Measurements from ENCODE around the gene DTYMK.

Gene DTYMK

DNA sequence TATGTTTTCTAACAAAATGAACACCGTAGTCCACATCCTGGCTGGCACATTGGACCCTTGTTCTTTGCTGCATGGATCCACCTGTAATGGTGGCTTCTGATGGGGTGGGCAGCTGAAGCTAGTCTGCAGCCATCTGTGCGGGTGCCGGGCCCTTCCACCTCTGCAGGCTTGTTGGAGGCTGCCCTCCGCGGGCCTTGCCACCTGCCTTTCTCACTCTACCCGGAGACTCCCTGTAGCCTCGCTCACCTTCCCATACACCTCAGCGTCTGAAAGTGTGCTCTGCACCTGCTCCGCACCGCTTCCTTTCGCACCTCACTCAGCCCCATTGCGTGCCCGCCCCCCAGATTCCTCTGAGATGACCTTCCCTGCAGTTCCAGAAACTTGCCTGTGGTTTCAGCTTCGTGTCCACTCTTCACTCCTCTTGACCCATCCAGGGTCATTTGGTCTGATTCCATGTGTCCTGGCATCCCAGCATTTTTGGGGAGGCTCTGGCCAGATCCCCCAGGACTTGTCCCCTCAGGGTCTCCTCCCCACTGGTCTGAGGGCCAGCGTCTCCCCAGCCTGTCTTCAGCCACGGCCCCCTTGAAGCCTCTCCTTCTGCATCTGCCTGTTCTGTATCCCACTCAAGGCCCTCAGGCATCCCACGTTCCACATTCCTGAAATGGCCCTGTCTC lies 31.0 kb downstream of the DTYMK start:
- Histone ChIP-seq H3K4me1 (ENCODE audit: control insufficient read depth, insufficient read depth, low read length) (no peaks in the 10 kb centered on the region), H3K9me3 (ENCODE audit: control insufficient read depth, insufficient read depth, low read depth, low read length) (no peaks in the 10 kb centered on the region), H3K4me3 (ENCODE audit: low read depth, low read length) (no peak overlapping the region), H3K36me3 (ENCODE audit: control insufficient read depth in 2 of 2, insufficient read depth in 1 of 2, low read length in 2 of 2) (peaks cover 0 to 91% of the 10 kb centered on the region in 2 experiments; a peak in 2 of 3 replicates), H3K27ac (ENCODE audit: extremely low read depth, low read depth, low read length) (no peak overlapping the region)
- no peak for TF ChIP-seq ZNF548 (tag by site-specific recombination; IDR thresholded peaks at IDR 0.05)
- POLR2A ChIA-PET, result no interaction called here
- CTCF ChIA-PET, result no interaction called here

- peaks cover 0 to 86% of the 10 kb centered on the region in 2 experiments; a peak in 2 of 3 replicates for H3K36me3 ChIP-seq (ENCODE audit: control insufficient read depth in 2 of 2, insufficient read depth in 1 of 2, low read length in 2 of 2)
- H3K4me1 ChIP-seq (ENCODE audit: control insufficient read depth, insufficient read depth, low read length), result no peaks in the 10 kb centered on the region
- no peak overlapping the region for H3K4me3 ChIP-seq (ENCODE audit: low read depth, low read length)
- CTCF ChIA-PET, result no interaction called here
- TF ChIP-seq EGR2 (tag by site-specific recombination; IDR thresholded peaks at IDR 0.05; ENCODE audit: low read depth), result peak; percentile 35; the same call in 1 of the 2 replicates
- no peak for TF ChIP-seq ZNF324 (tag by site-specific recombination; IDR thresholded peaks at IDR 0.05)
- H3K9me3 ChIP-seq (ENCODE audit: control insufficient read depth, insufficient read depth, low read depth, low read length), result no peaks in the 10 kb centered on the region
- H3K27ac ChIP-seq (ENCODE audit: extremely low read depth, low read depth, low read length), result no peak overlapping the region
- POLR2A ChIA-PET, result interaction anchor here (0.6 to 0.7 kb wide), 4 partner anchors 12 to 240 kb away, joined by 3 to 8 read pairs (median 4); no protein-coding TSS in a partner anchor
Measured at GRCh38 chr2:241654551-241654950, 32.1 kb downstream of the DTYMK start.

GRCh38 chr2:241653210-241653750 lies 33.3 kb downstream of the DTYMK start:
- Histone ChIP-seq H3K9me3 (ENCODE audit: control insufficient read depth, insufficient read depth, low read depth, low read length) (no peaks in the 10 kb centered on the region), H3K27ac (ENCODE audit: extremely low read depth, low read depth, low read length) (no peak overlapping the region), H3K36me3 (ENCODE audit: control insufficient read depth in 2 of 2, insufficient read depth in 1 of 2, low read length in 2 of 2) (peaks cover 0 to 74% of the 10 kb centered on the region in 2 experiments; a peak in 2 of 3 replicates), H3K4me3 (ENCODE audit: low read depth, low read length) (no peak overlapping the region), H3K4me1 (ENCODE audit: control insufficient read depth, insufficient read depth, low read length) (no peaks in the 10 kb centered on the region)
- ChIA-PET CTCF (interaction anchor here (0.9 kb wide), 1 partner anchor 12 kb away, joined by 4 read pairs; no protein-coding TSS in a partner anchor), POLR2A (no interaction called here)
- no peak for TF ChIP-seq ZNF670 (tag by site-specific recombination; IDR thresholded peaks at IDR 0.05; ENCODE audit: low read depth)
- TF ChIP-seq, protein P1, sequence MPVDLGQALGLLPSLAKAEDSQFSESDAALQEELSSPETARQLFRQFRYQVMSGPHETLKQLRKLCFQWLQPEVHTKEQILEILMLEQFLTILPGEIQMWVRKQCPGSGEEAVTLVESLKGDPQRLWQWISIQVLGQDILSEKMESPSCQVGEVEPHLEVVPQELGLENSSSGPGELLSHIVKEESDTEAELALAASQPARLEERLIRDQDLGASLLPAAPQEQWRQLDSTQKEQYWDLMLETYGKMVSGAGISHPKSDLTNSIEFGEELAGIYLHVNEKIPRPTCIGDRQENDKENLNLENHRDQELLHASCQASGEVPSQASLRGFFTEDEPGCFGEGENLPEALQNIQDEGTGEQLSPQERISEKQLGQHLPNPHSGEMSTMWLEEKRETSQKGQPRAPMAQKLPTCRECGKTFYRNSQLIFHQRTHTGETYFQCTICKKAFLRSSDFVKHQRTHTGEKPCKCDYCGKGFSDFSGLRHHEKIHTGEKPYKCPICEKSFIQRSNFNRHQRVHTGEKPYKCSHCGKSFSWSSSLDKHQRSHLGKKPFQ (tag by site-specific recombination; IDR thresholded peaks at IDR 0.05), result no peak
- no peak for TF ChIP-seq ZNF544 (tag by site-specific recombination; IDR thresholded peaks at IDR 0.05)
- no peak for TF ChIP-seq ZNF423 (tag by site-specific recombination; IDR thresholded peaks at IDR 0.05)
- TF ChIP-seq FEZF1 (tag by site-specific recombination; IDR thresholded peaks at IDR 0.05), result no peak
- TF ChIP-seq ZNF140 (tag by site-specific recombination; IDR thresholded peaks at IDR 0.05), result no peak
- TF ChIP-seq BCL11B (tag by site-specific recombination; IDR thresholded peaks at IDR 0.05; ENCODE audit: low read depth), result no peak
- TF ChIP-seq ZNF10 (tag by site-specific recombination; IDR thresholded peaks at IDR 0.05), result no peak
- no peak for TF ChIP-seq ZNF488 (tag by site-specific recombination; IDR thresholded peaks at IDR 0.05)
- no peak for TF ChIP-seq ZNF473 (tag by site-specific recombination; IDR thresholded peaks at IDR 0.05)
- TF ChIP-seq ZNF433 (tag by site-specific recombination; IDR thresholded peaks at IDR 0.05; ENCODE audit: low read depth), result no peak

- no peaks in the 10 kb centered on the region for H3K9me3 ChIP-seq (ENCODE audit: control insufficient read depth, insufficient read depth, low read depth, low read length)
- H3K4me3 ChIP-seq (ENCODE audit: low read depth, low read length), result no peak overlapping the region
- ChIA-PET POLR2A (no interaction called here), CTCF (interaction anchor here (0.9 kb wide), 1 partner anchor 12 kb away, joined by 4 read pairs; no protein-coding TSS in a partner anchor)
- no peak overlapping the region for H3K27ac ChIP-seq (ENCODE audit: extremely low read depth, low read depth, low read length)
- H3K36me3 ChIP-seq (ENCODE audit: control insufficient read depth in 2 of 2, insufficient read depth in 1 of 2, low read length in 2 of 2), result peaks cover 0 to 70% of the 10 kb centered on the region in 2 experiments; a peak in 2 of 3 replicates
- H3K4me1 ChIP-seq (ENCODE audit: control insufficient read depth, insufficient read depth, low read length), result no peaks in the 10 kb centered on the region
- TF ChIP-seq ZNF157 (tag by site-specific recombination; IDR thresholded peaks at IDR 0.05), result no peak
- TF ChIP-seq ZNF140 (tag by site-specific recombination; IDR thresholded peaks at IDR 0.05), result no peak
- no peak for TF ChIP-seq YY2 (tag by site-specific recombination; IDR thresholded peaks at IDR 0.05)
- TF ChIP-seq, protein P2, sequence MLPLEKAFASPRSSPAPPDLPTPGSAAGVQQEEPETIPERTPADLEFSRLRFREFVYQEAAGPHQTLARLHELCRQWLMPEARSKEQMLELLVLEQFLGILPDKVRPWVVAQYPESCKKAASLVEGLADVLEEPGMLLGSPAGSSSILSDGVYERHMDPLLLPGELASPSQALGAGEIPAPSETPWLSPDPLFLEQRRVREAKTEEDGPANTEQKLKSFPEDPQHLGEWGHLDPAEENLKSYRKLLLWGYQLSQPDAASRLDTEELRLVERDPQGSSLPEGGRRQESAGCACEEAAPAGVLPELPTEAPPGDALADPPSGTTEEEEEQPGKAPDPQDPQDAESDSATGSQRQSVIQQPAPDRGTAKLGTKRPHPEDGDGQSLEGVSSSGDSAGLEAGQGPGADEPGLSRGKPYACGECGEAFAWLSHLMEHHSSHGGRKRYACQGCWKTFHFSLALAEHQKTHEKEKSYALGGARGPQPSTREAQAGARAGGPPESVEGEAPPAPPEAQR (tag by site-specific recombination; IDR thresholded peaks at IDR 0.05), result no peak
- TF ChIP-seq ZNF391 (tag by site-specific recombination; IDR thresholded peaks at IDR 0.05; ENCODE audit: borderline replicate concordance, low read depth), result no peak
- TF ChIP-seq ZFP69B (tag by site-specific recombination; IDR thresholded peaks at IDR 0.05), result no peak
- TF ChIP-seq KLF16 (tag by site-specific recombination; IDR thresholded peaks at IDR 0.05), result no peak
- TF ChIP-seq ZNF121 (tag by site-specific recombination; IDR thresholded peaks at IDR 0.05), result no peak
- TF ChIP-seq, protein P3, sequence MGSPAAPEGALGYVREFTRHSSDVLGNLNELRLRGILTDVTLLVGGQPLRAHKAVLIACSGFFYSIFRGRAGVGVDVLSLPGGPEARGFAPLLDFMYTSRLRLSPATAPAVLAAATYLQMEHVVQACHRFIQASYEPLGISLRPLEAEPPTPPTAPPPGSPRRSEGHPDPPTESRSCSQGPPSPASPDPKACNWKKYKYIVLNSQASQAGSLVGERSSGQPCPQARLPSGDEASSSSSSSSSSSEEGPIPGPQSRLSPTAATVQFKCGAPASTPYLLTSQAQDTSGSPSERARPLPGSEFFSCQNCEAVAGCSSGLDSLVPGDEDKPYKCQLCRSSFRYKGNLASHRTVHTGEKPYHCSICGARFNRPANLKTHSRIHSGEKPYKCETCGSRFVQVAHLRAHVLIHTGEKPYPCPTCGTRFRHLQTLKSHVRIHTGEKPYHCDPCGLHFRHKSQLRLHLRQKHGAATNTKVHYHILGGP (tag by site-specific recombination; IDR thresholded peaks at IDR 0.05), result no peak
Measured at GRCh38 chr2:241652722-241653121, 33.9 kb downstream of the DTYMK start.
